HepG2 (cell line): ENCODE measurements around the gene IGF1. TPM values are rescaled to one million over a fixed set of nuclear protein-coding genes. Genes with fewer than 3 reads are reported as not detected.

Experiments used
- ARID5B ChIP-seq: IDR thresholded peaks from 2 replicates; pipeline ENCODE4 v1.4.0; 2020; ENCODE audit warnings: mild to moderate bottlenecking, missing genetic modification reagents
- HDAC1 ChIP-seq: sonication (generic); formaldehyde crosslinking; IDR thresholded peaks from 2 replicates; pipeline ENCODE4 v1.5.1; 2020; ENCODE audit warnings: mild to moderate bottlenecking, missing genetic modification reagents
- HOMEZ ChIP-seq: IDR thresholded peaks from 2 replicates; pipeline ENCODE4 v1.6.1; 2016; ENCODE audit warnings: low read depth
- KDM6A ChIP-seq: IDR thresholded peaks from 2 replicates; pipeline ENCODE4 v1.6.1; 2016; ENCODE audit warnings: low read depth
- KLF12 ChIP-seq: sonication (generic); formaldehyde crosslinking; IDR thresholded peaks from 2 replicates; pipeline ENCODE4 v1.4.0; 2020; ENCODE audit warnings: missing genetic modification reagents, borderline replicate concordance
- MAFF ChIP-seq: IDR thresholded peaks from 2 replicates; pipeline ENCODE4 v1.6.1; 2011; ENCODE audit warnings: low read depth, low read length, improper control_type of control experiment
- NR2F2 ChIP-seq: IDR thresholded peaks from 2 replicates; pipeline ENCODE4 v1.6.1; 2012; ENCODE audit warnings: low read depth, inconsistent platforms, borderline replicate concordance
- NRL ChIP-seq: sonication (generic); formaldehyde crosslinking; IDR thresholded peaks from 2 replicates; pipeline ENCODE4 v1.5.0; 2020; ENCODE audit warnings: missing genetic modification reagents, mild to moderate bottlenecking, moderate library complexity, borderline replicate concordance
- PATZ1 ChIP-seq: sonication (generic); formaldehyde crosslinking; IDR thresholded peaks from 2 replicates; pipeline ENCODE4 v1.4.0; 2020; ENCODE audit warnings: missing genetic modification reagents
- RXRB ChIP-seq: IDR thresholded peaks from 2 replicates; pipeline ENCODE4 v1.6.1; 2016; ENCODE audit warnings: borderline replicate concordance, missing genetic modification reagents, missing compliant biosample characterization
- SKI ChIP-seq: fragments of 450-650 bp; IDR thresholded peaks from one replicate; pipeline ENCODE4 v1.6.1; 2018; ENCODE audit warnings: mild to moderate bottlenecking; ENCODE audit not compliant: partially characterized antibody
- SNAPC4 ChIP-seq: sonication (generic); formaldehyde crosslinking; IDR thresholded peaks from 2 replicates; pipeline ENCODE4 v1.4.0; 2020; ENCODE audit warnings: mild to moderate bottlenecking, missing genetic modification reagents
- SOX5 ChIP-seq: IDR thresholded peaks from 2 replicates; pipeline ENCODE4 v1.6.1; 2016; ENCODE audit warnings: borderline replicate concordance
- ZBTB42 ChIP-seq: sonication (generic); formaldehyde crosslinking; IDR thresholded peaks from 2 replicates; pipeline ENCODE4 v1.5.0; 2020; ENCODE audit warnings: mild to moderate bottlenecking, missing genetic modification reagents
- ZNF317 ChIP-seq: sonication (generic); formaldehyde crosslinking; IDR thresholded peaks from 2 replicates; pipeline ENCODE4 v1.5.0; 2020; ENCODE audit warnings: mild to moderate bottlenecking, missing genetic modification reagents
- ZNF343 ChIP-seq: sonication (generic); formaldehyde crosslinking; IDR thresholded peaks from 2 replicates; pipeline ENCODE4 v1.4.0; 2020; ENCODE audit warnings: mild to moderate bottlenecking, missing genetic modification reagents
- ZNF430 ChIP-seq: sonication (generic); formaldehyde crosslinking; IDR thresholded peaks from 2 replicates; pipeline ENCODE4 v1.9.0; 2021; ENCODE audit warnings: mild to moderate bottlenecking, missing genetic modification reagents
- ZNF644 ChIP-seq: IDR thresholded peaks from 2 replicates; pipeline ENCODE4 v1.6.1; 2016; ENCODE audit warnings: low read depth
- ZNF670 ChIP-seq: sonication (generic); formaldehyde crosslinking; IDR thresholded peaks from 2 replicates; pipeline ENCODE4 v1.8.0; 2022; ENCODE audit warnings: mild to moderate bottlenecking, missing genetic modification reagents, borderline replicate concordance
- polyA plus RNA-seq, 8 experiments: library from polyadenylated mRNA; depleted of rRNA in 3 of 8; stranded (reverse) in 7 of 8; unstranded in 1 of 8; fragments of >200 nt; fragmentation: Illumina TruSeq in 4 of 8; extraction: Trizol in 4 of 8; gene quantifications; 2 replicates each; pipeline versions ENCODE4 v1.2.1 to v1.2.3, GENCODE V29; 2011 to 2016; ENCODE audit warnings: low read depth in 4 of 8, missing spikeins in 1 of 8, mixed read lengths in 1 of 8; ENCODE audit not compliant: insufficient read depth in 1 of 8
- total RNA-seq, 5 experiments: library from RNA; depleted of rRNA; stranded (reverse); fragments of >200 nt; fragmentation: Illumina TruSeq; extraction: Trizol; gene quantifications; 2 replicates each; pipeline ENCODE4 v1.2.3, GENCODE V29; 2016; ENCODE audit warnings: low read depth in 1 of 5

IGF1 gene
- total and polyA plus RNA-seq, 2 of the 13 experiments (the other 11 are each of a cell fraction or from before 2014, with no cell fraction given): not detected

GRCh38 chr12:102417055-102417454, 63.3 kb downstream of the IGF1 start (continued):
- TF ChIP-seq RXRB (CRISPR knock-in tag) (peak; percentile 80), KDM6A (CRISPR knock-in tag) (peak; percentile 36; the same call in 1 of the 2 replicates), ZNF317 (no peak), ZNF670 (0 out of 2 replicates have a peak, but pooled peaks have one; percentile 31), NRL (CRISPR knock-in tag) (no peak), KLF12 (CRISPR knock-in tag) (no peak), HOMEZ (CRISPR knock-in tag) (peak; percentile 75; the same call in 1 of the 2 replicates), ZNF430 (CRISPR knock-in tag) (no peak), ZNF343 (CRISPR knock-in tag) (no peak), ZBTB42 (CRISPR knock-in tag) (no peak), SKI (peak; percentile 50), ARID5B (peak; percentile 67), ZNF644 (peak; percentile 59; the same call in 1 of the 2 replicates), PATZ1 (CRISPR knock-in tag) (no peak), HDAC1 (CRISPR knock-in tag) (peak; percentile 56; the same call in 1 of the 2 replicates), SOX5 (0 out of 2 replicates have a peak, but pooled peaks have one; percentile 25), MAFF (no peak), NR2F2 (peak; percentile 74), SNAPC4 (CRISPR knock-in tag) (no peak)
